PC-9 (cell line): ENCODE measurements around the gene TRPC4AP. TPM values are rescaled to one million over a fixed set of nuclear protein-coding genes. Genes with fewer than 3 reads are reported as not detected.

Experiments
- BruUV-seq: library from RNA; stranded (reverse); fragments of 400-500 nt; replicated peaks from 2 replicates; lab custom pipeline; 2021; lab: Mats Ljungman, UMichigan
- CTCF ChIA-PET: fragments of 300-600 bp; sonication (Branson Sonifier 250); formaldehyde crosslinking; loops from one replicate; lab custom pipeline; 2022; ENCODE audit warnings: antibody characterized with exemption; lab: Charles Lee
- POLR2A ChIA-PET: fragments of 300-600 bp; sonication (Branson Sonifier 250); formaldehyde crosslinking; loops from one replicate; lab custom pipeline; 2022; ENCODE audit warnings: antibody characterized with exemption; ENCODE audit not compliant: unreplicated experiment; lab: Charles Lee
- DNase-seq, 2 experiments: peaks; one replicate each; pipeline versions ENCODE4 v3.0.0 to v3.0.0-alpha.2; 2015 to 2022; ENCODE audit warnings: mixed read lengths in 1 of 2
- H2AFZ ChIP-seq: fragments of 200-600 bp; sonication (generic); 2 replicates; pipeline ENCODE4 v1.8.1; 2017; ENCODE audit warnings: antibody characterized with exemption
- H3F3A ChIP-seq: fragments of 200-600 bp; sonication (generic); 2 replicates; pipeline ENCODE4 v1.8.1; 2017; ENCODE audit warnings: antibody characterized with exemption, mild to moderate bottlenecking, low read depth; ENCODE audit not compliant: insufficient read depth
- H3K27ac ChIP-seq: fragments of 200-600 bp; sonication (generic); 2 replicates; pipeline ENCODE4 v1.6.1; 2016; ENCODE audit warnings: mixed run types
- H3K27me3 ChIP-seq: fragments of 200-600 bp; sonication (generic); 2 replicates; pipeline ENCODE4 v1.6.1; 2016; ENCODE audit warnings: low read depth, mixed run types; ENCODE audit not compliant: insufficient read depth
- H3K36me3 ChIP-seq: fragments of 200-600 bp; sonication (generic); 2 replicates; pipeline ENCODE4 v1.6.1; 2016; ENCODE audit warnings: low read depth, mixed run types
- H3K4me1 ChIP-seq: fragments of 200-600 bp; sonication (generic); replicated peaks from 2 replicates; pipeline ENCODE4 v1.6.1; 2016; ENCODE audit warnings: mixed run types; ENCODE audit not compliant: insufficient read depth
- H3K4me2 ChIP-seq: fragments of 200-600 bp; sonication (generic); 2 replicates; pipeline ENCODE4 v1.6.1; 2017; ENCODE audit warnings: mixed run types
- H3K4me3 ChIP-seq: fragments of 200-600 bp; sonication (generic); 2 replicates; pipeline ENCODE4 v1.6.1; 2016; ENCODE audit warnings: mixed run types
- H3K79me2 ChIP-seq: fragments of 200-600 bp; sonication (generic); 2 replicates; pipeline ENCODE4 v1.6.1; 2017; ENCODE audit warnings: low read depth, mixed run types
- H3K9me2 ChIP-seq: fragments of 200-600 bp; sonication (generic); 2 replicates; pipeline ENCODE4 v1.8.1; 2017; ENCODE audit warnings: mild to moderate bottlenecking; ENCODE audit not compliant: insufficient read depth
- H3K9me3 ChIP-seq: fragments of 200-600 bp; sonication (generic); 2 replicates; pipeline ENCODE4 v1.8.1; 2016; ENCODE audit warnings: low read depth; ENCODE audit not compliant: insufficient read depth
- H4K20me1 ChIP-seq: fragments of 200-600 bp; sonication (generic); 2 replicates; pipeline ENCODE4 v1.8.1; 2017; ENCODE audit not compliant: insufficient read depth
- EZH2 ChIP-seq: fragments of 200-600 bp; sonication (generic); IDR thresholded peaks from 2 replicates; pipeline ENCODE4 v1.8.0; 2017; ENCODE audit warnings: antibody characterized with exemption, low read depth
- intact Hi-C: fragments of 100-400 bp; cut with micrococcal nuclease; formaldehyde crosslinking; loops from one replicate; pipeline ENCODE4 v1.10.0; 2022; ENCODE audit not compliant: unreplicated experiment
- total RNA-seq: library from RNA; stranded (reverse); gene quantifications from 2 replicates; pipeline ENCODE4 v1.2.3, GENCODE V29; 2021
- TF ChIP-seq, protein P1 (sequence below): fragments of 200-600 bp; sonication (generic); conservative IDR thresholded peaks from 2 replicates; pipeline ENCODE4 v1.6.1; 2017; ENCODE audit warnings: mixed run types, antibody characterized with exemption, mild to moderate bottlenecking, moderate library complexity

The TRPC4AP gene
- total RNA-seq, 1 experiment from 2014 or later = 51.0 TPM

DNA sequence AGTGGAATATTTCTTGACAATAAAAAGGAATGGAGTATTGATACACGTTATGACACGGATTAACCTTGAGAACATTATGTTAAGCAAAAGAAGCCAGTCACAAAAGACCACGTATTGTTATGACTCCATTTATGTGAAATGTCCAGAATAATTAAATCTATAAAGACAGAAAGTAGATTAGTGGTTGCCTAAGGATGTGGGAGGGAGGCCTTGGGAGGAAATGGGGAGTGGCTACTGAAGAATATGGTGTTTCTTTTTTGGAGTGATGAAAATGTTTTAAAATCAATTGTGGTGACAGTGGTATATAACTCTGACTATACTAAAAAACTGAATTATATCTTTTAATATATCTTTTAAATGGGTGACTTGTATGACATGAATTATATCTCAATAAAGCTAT is 30.1 kb downstream of the TRPC4AP start:
- POLR2A ChIA-PET = no interaction called here
- Histone ChIP-seq H3K79me2 (peaks cover 83% of the 10 kb centered on the region), H2AFZ (no peak overlapping the region), H3K27ac (no peak overlapping the region), H3K4me3 (no peak overlapping the region), H3K27me3 (no peaks in the 10 kb centered on the region), H3F3A (peaks cover 4% of the 10 kb centered on the region; the same call in 1 of the 2 replicates), H3K4me2 (no peak overlapping the region), H3K9me2 (no peaks in the 10 kb centered on the region; the same call in 1 of the 2 replicates), H3K36me3 (peaks cover 13% of the 10 kb centered on the region; the same call in 1 of the 2 replicates), H4K20me1 (peaks cover 43% of the 10 kb centered on the region), H3K4me1 (no peaks in the 10 kb centered on the region), H3K9me3 (peaks cover 4% of the 10 kb centered on the region; the same call in 1 of the 2 replicates)
- DNase-seq = no peak
- TF ChIP-seq, protein P1, sequence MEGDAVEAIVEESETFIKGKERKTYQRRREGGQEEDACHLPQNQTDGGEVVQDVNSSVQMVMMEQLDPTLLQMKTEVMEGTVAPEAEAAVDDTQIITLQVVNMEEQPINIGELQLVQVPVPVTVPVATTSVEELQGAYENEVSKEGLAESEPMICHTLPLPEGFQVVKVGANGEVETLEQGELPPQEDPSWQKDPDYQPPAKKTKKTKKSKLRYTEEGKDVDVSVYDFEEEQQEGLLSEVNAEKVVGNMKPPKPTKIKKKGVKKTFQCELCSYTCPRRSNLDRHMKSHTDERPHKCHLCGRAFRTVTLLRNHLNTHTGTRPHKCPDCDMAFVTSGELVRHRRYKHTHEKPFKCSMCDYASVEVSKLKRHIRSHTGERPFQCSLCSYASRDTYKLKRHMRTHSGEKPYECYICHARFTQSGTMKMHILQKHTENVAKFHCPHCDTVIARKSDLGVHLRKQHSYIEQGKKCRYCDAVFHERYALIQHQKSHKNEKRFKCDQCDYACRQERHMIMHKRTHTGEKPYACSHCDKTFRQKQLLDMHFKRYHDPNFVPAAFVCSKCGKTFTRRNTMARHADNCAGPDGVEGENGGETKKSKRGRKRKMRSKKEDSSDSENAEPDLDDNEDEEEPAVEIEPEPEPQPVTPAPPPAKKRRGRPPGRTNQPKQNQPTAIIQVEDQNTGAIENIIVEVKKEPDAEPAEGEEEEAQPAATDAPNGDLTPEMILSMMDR = no peak
- no peak for TF ChIP-seq EZH2
- no TSS peak for BruUV-seq
- intact Hi-C loops = no loop called here
- CTCF ChIA-PET = interaction anchor here (0.5 kb wide), 1 partner anchor 34 kb away, joined by 5 read pairs; no protein-coding TSS in a partner anchor

DNA sequence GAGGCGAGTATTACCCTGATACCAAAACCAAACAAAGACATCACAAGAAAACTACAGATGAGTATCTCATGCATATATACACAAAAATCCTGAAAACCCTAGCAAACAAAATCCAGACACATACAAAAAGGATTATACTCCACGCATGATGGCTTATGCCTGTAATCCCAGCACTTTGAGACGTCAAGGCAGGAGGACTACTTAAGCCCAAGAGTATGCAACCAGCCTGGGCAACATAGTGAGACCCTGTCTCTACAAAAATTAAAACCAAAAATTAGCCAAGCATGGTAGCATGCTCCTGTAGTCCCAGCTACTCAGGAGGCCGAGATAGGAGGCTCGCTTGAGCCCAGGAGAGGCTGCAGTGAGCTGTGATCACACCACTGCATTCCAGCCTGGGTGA is 32.4 kb downstream of the TRPC4AP start:
- no peak for DNase-seq
- POLR2A ChIA-PET = no interaction called here

DNA sequence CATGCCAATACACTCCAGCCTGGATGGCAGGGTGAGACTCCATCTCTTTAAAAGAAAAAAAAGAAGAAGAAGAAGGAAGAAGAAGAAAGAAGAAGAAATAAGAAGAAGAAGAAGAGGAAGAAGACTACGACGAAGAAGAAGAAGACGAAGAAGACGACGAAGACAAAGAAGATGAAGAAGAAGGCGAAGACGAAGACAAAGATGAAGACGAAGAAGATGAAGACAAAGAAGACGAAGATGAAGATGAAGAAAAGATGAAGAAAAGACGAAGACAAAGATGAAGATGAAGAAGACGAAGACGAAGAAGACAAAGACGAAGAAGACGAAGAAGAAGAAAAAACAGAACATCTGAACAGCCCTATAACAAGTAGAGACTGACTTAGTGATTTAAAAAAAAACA is 33.0 kb downstream of the TRPC4AP start:
- Histone ChIP-seq H2AFZ (no peak overlapping the region), H3K27ac (no peak overlapping the region), H3K4me3 (no peak overlapping the region), H3K4me1 (no peaks in the 10 kb centered on the region), H3K79me2 (peaks cover 56% of the 10 kb centered on the region), H3K9me2 (no peaks in the 10 kb centered on the region; the same call in 1 of the 2 replicates), H3F3A (no peaks in the 10 kb centered on the region; the same call in 1 of the 2 replicates), H3K36me3 (0 out of 2 replicates have a peak, but pooled peaks cover 9% of the 10 kb centered on the region), H3K4me2 (no peak overlapping the region), H3K27me3 (no peaks in the 10 kb centered on the region), H4K20me1 (peaks cover 29% of the 10 kb centered on the region), H3K9me3 (peaks cover 4% of the 10 kb centered on the region; the same call in 1 of the 2 replicates)
- no peak for DNase-seq
- CTCF ChIA-PET = interaction anchor here (0.7 kb wide), 1 partner anchor 208 kb away, joined by 4 read pairs; no protein-coding TSS in a partner anchor
- BruUV-seq = no TSS peak
- intact Hi-C loops = no loop called here
- TF ChIP-seq EZH2 = no peak
- TF ChIP-seq, protein P1 = no peak
- POLR2A ChIA-PET = no interaction called here

More for the DNA sequence above, 32.4 kb downstream of the TRPC4AP start:
- no peak overlapping the region for H3K27ac ChIP-seq
- H2AFZ ChIP-seq = no peak overlapping the region
- no peaks in the 10 kb centered on the region; the same call in 1 of the 2 replicates for H3K9me2 ChIP-seq
- no peak overlapping the region for H3K4me2 ChIP-seq
- intact Hi-C loops = no loop called here
- H3K4me1 ChIP-seq = no peaks in the 10 kb centered on the region
- H3K79me2 ChIP-seq = peaks cover 62% of the 10 kb centered on the region
- BruUV-seq = no TSS peak
- H3K4me3 ChIP-seq = no peak overlapping the region
- H3K36me3 ChIP-seq = 0 out of 2 replicates have a peak, but pooled peaks cover 5% of the 10 kb centered on the region
- H3K9me3 ChIP-seq = peaks cover 4% of the 10 kb centered on the region; the same call in 1 of the 2 replicates
- H3F3A ChIP-seq = no peaks in the 10 kb centered on the region; the same call in 1 of the 2 replicates
- H3K27me3 ChIP-seq = no peaks in the 10 kb centered on the region
- H4K20me1 ChIP-seq = peaks cover 35% of the 10 kb centered on the region
- CTCF ChIA-PET = no interaction called here
- TF ChIP-seq EZH2 = no peak
- TF ChIP-seq, protein P1 = no peak
